ENCODE results near the gene CHCHD3. TPM values are rescaled to one million over a fixed set of nuclear protein-coding genes. Genes with fewer than 3 reads are reported as not detected.

CHCHD3 gene
- total and polyA plus RNA-seq, 2 of the 4 experiments (the other 2 are of a cell fraction) = 56.9 to 141 TPM

- no peak overlapping the region for H3K18ac ChIP-seq (ENCODE audit: low read depth, low read length)
- no peak overlapping the region for H2AK5ac ChIP-seq (ENCODE audit: low read depth, low read length)
- H3K4ac ChIP-seq (ENCODE audit: low read depth, low read length) = no peak overlapping the region
- H2BK20ac ChIP-seq (ENCODE audit: low read depth, low read length) = no peak overlapping the region
- ATAC-seq (ENCODE audit: low read depth) (no peak), DNase-seq (no peak)
- no peak overlapping the region for H2BK15ac ChIP-seq (ENCODE audit: low read depth, low read length)
- H4K91ac ChIP-seq (ENCODE audit: insufficient read depth, low read depth, low read length) = no peak overlapping the region
- no peak overlapping the region for H3K9ac ChIP-seq (ENCODE audit: low read depth, low read length)
- no peak overlapping the region for H3K14ac ChIP-seq (replicated peaks; ENCODE audit: low read depth, low read length)
- no peak overlapping the region for H3K23ac ChIP-seq (ENCODE audit: low read depth, low read length)
- no TSS peak for BruUV-seq (replicated peaks)
- in situ Hi-C loops (cut with MboI; ENCODE audit: low sequenced_read_pairs) = no loop called here
- H2BK5ac ChIP-seq (ENCODE audit: low read depth, low read length, poor library complexity, severe bottlenecking) = no peak overlapping the region
- intact Hi-C loops (cut with micrococcal nuclease) = no loop called here
- H3K56ac ChIP-seq (ENCODE audit: extremely low read depth, insufficient read depth, low read length) = no peak overlapping the region
- H3K4me2 ChIP-seq (ENCODE audit: low read depth, low read length) = no peak overlapping the region
- H3K9me1 ChIP-seq (ENCODE audit: insufficient read depth, low read length) = peaks cover 3% of the 10 kb centered on the region; the same call in 1 of the 2 replicates
- no peaks in the 10 kb centered on the region for H3K27me3 ChIP-seq (ENCODE audit: control insufficient read depth, insufficient read depth, low read length)
- no peak overlapping the region for H3K4me3 ChIP-seq (ENCODE audit: insufficient read depth, low read depth, low read length)
- ChIA-PET POLR2A (ENCODE audit: unreplicated experiment) (no interaction called here), CTCF (no interaction called here)
- no peaks in the 10 kb centered on the region for H3K4me1 ChIP-seq (ENCODE audit: control insufficient read depth, insufficient read depth, low read length)
- no peak for TF ChIP-seq USF2 (IDR thresholded peaks at IDR 0.05; ENCODE audit: low read depth, low read length)
- H2AFZ ChIP-seq (replicated peaks; ENCODE audit: low read length, poor library complexity) = no peak overlapping the region
- H3K9me3 ChIP-seq (ENCODE audit: control insufficient read depth, insufficient read depth, low read length) = no peaks in the 10 kb centered on the region
- H4K20me1 ChIP-seq (ENCODE audit: insufficient read depth, low read length) = no peaks in the 10 kb centered on the region
- no peak overlapping the region for H2BK120ac ChIP-seq (ENCODE audit: low read depth, low read length)
- no peak overlapping the region for H3K27ac ChIP-seq (ENCODE audit: insufficient read depth, low read length)
- H4K8ac ChIP-seq (ENCODE audit: low read depth in 2 of 2, low read length in 2 of 2) = no peak overlapping the region
- no peak overlapping the region for H4K5ac ChIP-seq (ENCODE audit: low read depth, low read length)
- H3K79me1 ChIP-seq (ENCODE audit: low read depth in 1 of 2, low read length in 2 of 2) = peaks cover 16 to 22% of the 10 kb centered on the region in 2 experiments
- dilution Hi-C loops (cut with HindIII; ENCODE audit: low sequenced_read_pairs, unreplicated experiment) = no loop called here
- H3K36me3 ChIP-seq (ENCODE audit: control insufficient read depth, insufficient read depth, low read length) = no peaks in the 10 kb centered on the region
- no peak overlapping the region for H2AK9ac ChIP-seq (replicated peaks; ENCODE audit: low read depth, low read length, poor library complexity)
Measured at GRCh38 chr7:133027397-133027796, 54.5 kb downstream of the CHCHD3 start.
